GM12874 (cell line): ENCODE measurements around the gene IGF2BP1.

Experiments
- CTCF ChIP-seq: IDR thresholded peaks from 2 replicates; pipeline ENCODE4 v1.5.1; 2011; ENCODE audit warnings: low read depth, mild to moderate bottlenecking, control low read depth, low read length, moderate library complexity; ENCODE audit not compliant: insufficient read depth

The IGF2BP1 gene

GRCh38 chr17:48992444-48992843, 4.7 kb upstream of the IGF2BP1 start:
- TF ChIP-seq CTCF: no peak

- TF ChIP-seq CTCF: no peak
These were observed 3.9 kb upstream of the IGF2BP1 start for GRCh38 chr17:48993305-48993704.

GRCh38 chr17:48993951-48994350, 3.2 kb upstream of the IGF2BP1 start:
- TF ChIP-seq CTCF: no peak

GRCh38 chr17:48994549-48995303, 2.5 kb upstream of the IGF2BP1 start:
- TF ChIP-seq CTCF: no peak

GRCh38 chr17:48995304-48995973, 1.7 kb upstream of the IGF2BP1 start:
- TF ChIP-seq CTCF: no peak

- no peak for TF ChIP-seq CTCF
These were observed 1.0 kb upstream of the IGF2BP1 start for GRCh38 chr17:48995974-48996721.

- TF ChIP-seq CTCF: no peak
These were observed 473 bp upstream of the IGF2BP1 start for GRCh38 chr17:48996722-48997102.
